Fibroblast of skin of back (primary cell): Measurements from ENCODE around the gene ERBB2.
"Not testable (repeated sequence)": the region's sequence is repeated elsewhere in the genome, so short reads cannot be mapped to it uniquely, and the experiment has no call there.

Source experiments
- DNase-seq: peaks from one replicate; pipeline ENCODE4 v3.0.0-alpha.2; 2013

Gene ERBB2

GRCh38 chr17:39764171-39764570, 64.3 kb downstream of the ERBB2 start:
- not testable (repeated sequence) for DNase-seq

GRCh38 chr17:39765175-39765574, 65.3 kb downstream of the ERBB2 start:
- DNase-seq, result no peak

GRCh38 chr17:39765766-39766165, 65.9 kb downstream of the ERBB2 start:
- no peak for DNase-seq

GRCh38 chr17:39767147-39767546, 67.3 kb downstream of the ERBB2 start:
- no peak for DNase-seq

- no peak for DNase-seq
Measured at GRCh38 chr17:39769974-39770587, 70.2 kb downstream of the ERBB2 start.

- DNase-seq, result no peak
Measured at GRCh38 chr17:39772415-39772814, 72.6 kb downstream of the ERBB2 start.

- DNase-seq, result no peak
Measured at GRCh38 chr17:39772987-39773934, 73.4 kb downstream of the ERBB2 start.

- no peak for DNase-seq
Measured at GRCh38 chr17:39774047-39774446, 74.2 kb downstream of the ERBB2 start.

- DNase-seq, result no peak
Measured at GRCh38 chr17:39775031-39775430, 75.2 kb downstream of the ERBB2 start.

- DNase-seq, result no peak
Measured at GRCh38 chr17:39776252-39776651, 76.4 kb downstream of the ERBB2 start.

GRCh38 chr17:39777534-39778365, 77.9 kb downstream of the ERBB2 start:
- DNase-seq, result no peak
